BJ (cell line): ENCODE data around the gene SMIM32. TPM values are rescaled to one million over a fixed set of nuclear protein-coding genes. Genes with fewer than 3 reads are reported as not detected.

Experiments
- CTCF ChIA-PET: fragments of 350-600 bp; formaldehyde crosslinking; extraction: SDS; loops from one replicate; lab custom pipeline; 2021; ENCODE audit warnings: antibody characterized with exemption, inconsistent platforms; lab: Yijun Ruan, JAX
- POLR2A ChIA-PET: fragments of 300-600 bp; sonication (Branson Sonifier 250); formaldehyde crosslinking; extraction: SDS; loops from one replicate; lab custom pipeline; 2021; ENCODE audit warnings: antibody characterized with exemption; lab: Charles Lee
- DNase-seq: peaks from one replicate; pipeline ENCODE4 v3.0.0-alpha.2; 2011; ENCODE audit warnings: low read depth
- H3K27me3 ChIP-seq: 2 replicates; pipeline ENCODE4 v1.6.0; 2011; ENCODE audit warnings: low read length; ENCODE audit not compliant: control insufficient read depth, insufficient read depth
- H3K36me3 ChIP-seq: 2 replicates; pipeline ENCODE4 v1.5.1; 2011; ENCODE audit warnings: low read length; ENCODE audit not compliant: control insufficient read depth, insufficient read depth
- H3K4me3 ChIP-seq: 2 replicates; pipeline ENCODE4 v1.5.1; 2011; ENCODE audit warnings: low read depth, mild to moderate bottlenecking, control low read depth, low read length
- CTCF ChIP-seq: IDR thresholded peaks from 2 replicates; pipeline ENCODE4 v1.5.1; 2011; ENCODE audit warnings: low read depth, mild to moderate bottlenecking, control low read depth, inconsistent platforms, low read length, moderate library complexity; ENCODE audit not compliant: insufficient read depth
- polyA plus RNA-seq: library from polyadenylated mRNA; depleted of rRNA; stranded (reverse); fragments of >200 nt; gene quantifications from 2 replicates; pipeline ENCODE4 v1.2.3, GENCODE V29; 2011

Gene SMIM32
- polyA plus RNA-seq, 1 experiment, result not detected

- TF ChIP-seq CTCF, result no peak
- ChIA-PET POLR2A (no interaction called here), CTCF (interaction anchor here (1.4 to 1.8 kb wide), 3 partner anchors 13 to 23 kb away, joined by 4 to 5 read pairs (median 4); no protein-coding TSS in a partner anchor)
Observed at GRCh38 chr5:136235321-136235720, 42.4 kb upstream of the SMIM32 start.

GRCh38 chr5:136232316-136232715, 39.4 kb upstream of the SMIM32 start:
- Histone ChIP-seq H3K4me3 (no peak overlapping the region), H3K27me3 (no peaks in the 10 kb centered on the region; the same call in 1 of the 2 replicates), H3K36me3 (no peaks in the 10 kb centered on the region)
- no peak for TF ChIP-seq CTCF
- CTCF ChIA-PET, result interaction anchor here (1.4 kb wide), 1 partner anchor 20 kb away, joined by 4 read pairs; no protein-coding TSS in a partner anchor
- POLR2A ChIA-PET, result no interaction called here
- DNase-seq, result no peak

More at GRCh38 chr5:136235321-136235720, 42.4 kb upstream of the SMIM32 start:
- H3K36me3 ChIP-seq, result no peaks in the 10 kb centered on the region
- H3K4me3 ChIP-seq, result no peak overlapping the region
- no peaks in the 10 kb centered on the region; the same call in 1 of the 2 replicates for H3K27me3 ChIP-seq
- DNase-seq, result no peak

GRCh38 chr5:136230176-136230575, 37.2 kb upstream of the SMIM32 start:
- no peak for TF ChIP-seq CTCF
- ChIA-PET CTCF (no interaction called here), POLR2A (no interaction called here)
- Histone ChIP-seq H3K27me3 (no peaks in the 10 kb centered on the region), H3K4me3 (no peak overlapping the region), H3K36me3 (no peaks in the 10 kb centered on the region)
- no peak for DNase-seq

GRCh38 chr5:136228136-136228757, 35.3 kb upstream of the SMIM32 start:
- POLR2A ChIA-PET, result no interaction called here
- Histone ChIP-seq H3K36me3 (no peaks in the 10 kb centered on the region), H3K4me3 (no peak overlapping the region), H3K27me3 (no peaks in the 10 kb centered on the region)
- CTCF ChIA-PET, result no interaction called here
- DNase-seq, result no peak
- TF ChIP-seq CTCF, result no peak

- CTCF ChIA-PET, result interaction anchor here (0.9 to 1.3 kb wide), 4 partner anchors 11 to 323 kb away, joined by 3 to 4 read pairs (median 3); no protein-coding TSS in a partner anchor
- H3K27me3 ChIP-seq, result no peaks in the 10 kb centered on the region
- DNase-seq, result no peak
- no peak overlapping the region for H3K4me3 ChIP-seq
- H3K36me3 ChIP-seq, result no peaks in the 10 kb centered on the region
- POLR2A ChIA-PET, result no interaction called here
- TF ChIP-seq CTCF, result no peak
Observed at GRCh38 chr5:136226401-136226800, 33.4 kb upstream of the SMIM32 start.
